Temporal lobe (tissue), 1 donor: Measurements from ENCODE around the gene ARHGAP36. TPM values are rescaled to one million over a fixed set of nuclear protein-coding genes. Genes with fewer than 3 reads are reported as not detected.

Experiments
- total RNA-seq: library from RNA; depleted of rRNA; stranded (reverse); fragments of >200 nt; gene quantifications from one replicate; pipeline ENCODE4 v1.2.3, GENCODE V29; 2014

The ARHGAP36 gene
- total RNA-seq, 1 donor from 2014 or later = under 0.01 TPM

Other genes with a start within 250 kb of the ARHGAP36 start
- gene ENOX2, start 155.1 kb upstream of the ARHGAP36 start, total RNA-seq = 3.2 TPM
- gene IGSF1, start 231.0 kb downstream of the ARHGAP36 start, total RNA-seq = 1.2 TPM